A549 (cell line): ENCODE results near the gene SLC17A5. TPM values are rescaled to one million over a fixed set of nuclear protein-coding genes. Genes with fewer than 3 reads are reported as not detected.

Source experiments
- ATAC-seq, 2 experiments: fragments of 200-7000 bp in 1 of 2; fragments of >200 bp in 1 of 2; cut with Nextera tagmentation in 1 of 2; cut with Tn5 transposase in 1 of 2; 3 replicates each; pipeline versions ENCODE4 v1.8.0 to v1.9.1; 2018 to 2020; ENCODE audit warnings: mild to moderate bottlenecking in 1 of 2, moderate library complexity in 1 of 2
- CTCF ChIA-PET: fragments of 300-600 bp; sonication (Branson Sonifier 250); formaldehyde crosslinking; extraction: SDS; loops from one replicate; lab custom pipeline; 2021; ENCODE audit warnings: antibody characterized with exemption, inconsistent platforms; lab: Yijun Ruan, JAX
- POLR2A ChIA-PET: fragments of 350-600 bp; formaldehyde crosslinking; extraction: SDS; loops from one replicate; lab custom pipeline; 2021; ENCODE audit warnings: antibody characterized with exemption, inconsistent platforms; lab: Yijun Ruan, JAX
- DNase-seq, 2 experiments: peaks; one replicate each; pipeline versions ENCODE4 v3.0.0 to v3.0.0-alpha.2; 2011 to 2016; ENCODE audit warnings: low read depth in 1 of 2, low spot score in 1 of 2
- FAIRE-seq: peaks from 2 replicates; lab custom pipeline; 2011; peaks lifted over from hg19 to GRCh38; lab: Jason Lieb, UNC
- H3K27ac ChIP-seq, 2 experiments: fragments of >200 bp; sonication (Bioruptor Twin); formaldehyde crosslinking; 3 replicates each; pipeline ENCODE4 v1.5.1; 2016 to 2017
- H3K4me1 ChIP-seq: fragments of >200 bp; sonication (Bioruptor Twin); formaldehyde crosslinking; 3 replicates; pipeline ENCODE4 v1.6.1; 2016
- H3K4me2 ChIP-seq: fragments of >200 bp; sonication (Bioruptor Twin); formaldehyde crosslinking; 3 replicates; pipeline ENCODE4 v1.6.1; 2016
- H3K4me3 ChIP-seq: fragments of >200 bp; sonication (Bioruptor Twin); formaldehyde crosslinking; 3 replicates; pipeline ENCODE4 v1.5.1; 2016
- H3K9me3 ChIP-seq: fragments of >200 bp; sonication (Bioruptor Twin); formaldehyde crosslinking; 3 replicates; pipeline ENCODE4 v1.6.1; 2016
- CEBPB ChIP-seq, 2 experiments: fragments of >200 bp in 1 of 2; sonication (Bioruptor Twin) in 1 of 2; formaldehyde crosslinking in 1 of 2; IDR thresholded peaks; 2 replicates each; pipeline ENCODE4 v1.6.1; 2012 to 2016
- CHD2 ChIP-seq: fragments of 150-350 bp; IDR thresholded peaks from 2 replicates; pipeline ENCODE4 v1.6.1; 2014; ENCODE audit warnings: low read length; ENCODE audit not compliant: partially characterized antibody
- EHMT2 ChIP-seq: fragments of 200-600 bp; sonication (generic); IDR thresholded peaks from 2 replicates; pipeline ENCODE4 v1.6.1; 2016; ENCODE audit warnings: antibody characterized with exemption, low read depth, mild to moderate bottlenecking, moderate library complexity
- EP300 ChIP-seq, 2 experiments: fragments of >200 bp; sonication (Bioruptor Twin); formaldehyde crosslinking; IDR thresholded peaks; 2 replicates in 1 of 2; 3 replicates in 1 of 2; pipeline ENCODE4 v1.6.1; 2016 to 2017
- FOSL2 ChIP-seq, 2 experiments: fragments of 450-650 bp in 1 of 2; fragments of >200 bp in 1 of 2; sonication (Bioruptor Twin) in 1 of 2; formaldehyde crosslinking; IDR thresholded peaks; 2 replicates each; pipeline versions ENCODE4 v1.5.0 to v1.6.1; 2016 to 2020; ENCODE audit warnings: mild to moderate bottlenecking in 1 of 2, moderate library complexity in 1 of 2
- FOXS1 ChIP-seq: fragments of 250-450 bp; sonication (Bioruptor Pico); IDR thresholded peaks from 2 replicates; pipeline ENCODE4 v1.5.0; 2020; ENCODE audit warnings: mild to moderate bottlenecking, moderate library complexity
- GATA3 ChIP-seq: IDR thresholded peaks from 2 replicates; pipeline ENCODE4 v1.6.1; 2012; ENCODE audit warnings: borderline replicate concordance
- HOXA7 ChIP-seq: fragments of 250-450 bp; sonication (Bioruptor Pico); IDR thresholded peaks from 2 replicates; pipeline ENCODE4 v1.5.0; 2020; ENCODE audit warnings: mild to moderate bottlenecking, moderate library complexity
- HOXB13 ChIP-seq: fragments of 250-450 bp; sonication (Bioruptor Pico); IDR thresholded peaks from 2 replicates; pipeline ENCODE4 v1.5.0; 2020; ENCODE audit warnings: low read depth, mild to moderate bottlenecking, moderate library complexity
- JUN ChIP-seq, 2 experiments: fragments of >200 bp; sonication (Bioruptor Twin); formaldehyde crosslinking; IDR thresholded peaks; 2 replicates in 1 of 2; 3 replicates in 1 of 2; pipeline ENCODE4 v1.6.1; 2016 to 2017
- MAFK ChIP-seq: fragments of 450-650 bp; IDR thresholded peaks from 2 replicates; pipeline ENCODE4 v1.6.1; 2014; ENCODE audit not compliant: partially characterized antibody
- MAZ ChIP-seq: fragments of 150-350 bp; IDR thresholded peaks from 2 replicates; pipeline ENCODE4 v1.6.1; 2014; ENCODE audit warnings: antibody characterized with exemption, low read depth, low read length, borderline replicate concordance
- MYC ChIP-seq: IDR thresholded peaks from 2 replicates; pipeline ENCODE4 v1.6.1; 2012; ENCODE audit warnings: mild to moderate bottlenecking, inconsistent platforms, low read length, improper control_type of control experiment, borderline replicate concordance
- NPAS2 ChIP-seq: fragments of 250-450 bp; sonication (Bioruptor Pico); IDR thresholded peaks from 2 replicates; pipeline ENCODE4 v1.8.0; 2022; ENCODE audit warnings: mild to moderate bottlenecking, moderate library complexity, borderline replicate concordance
- POLR2A ChIP-seq: IDR thresholded peaks from 2 replicates; pipeline ENCODE4 v1.6.1; 2012; ENCODE audit warnings: mild to moderate bottlenecking, low read length
- RAD21 ChIP-seq, 2 experiments: fragments of >200 bp in 1 of 2; sonication (Bioruptor Twin) in 1 of 2; formaldehyde crosslinking in 1 of 2; IDR thresholded peaks in 1 of 2; conservative IDR thresholded peaks in 1 of 2; 2 replicates in 1 of 2; 3 replicates in 1 of 2; pipeline ENCODE4 v1.6.1; 2012 to 2018; ENCODE audit warnings: inconsistent platforms in 1 of 2
- RFX5 ChIP-seq: fragments of 450-650 bp; IDR thresholded peaks from 2 replicates; pipeline ENCODE4 v1.7.1; 2014; ENCODE audit warnings: antibody characterized with exemption, mild to moderate bottlenecking, moderate library complexity
- TFCP2L1 ChIP-seq: fragments of 250-450 bp; sonication (Bioruptor Pico); IDR thresholded peaks from 2 replicates; pipeline ENCODE4 v1.5.0; 2021; ENCODE audit warnings: mild to moderate bottlenecking
- ZFP36 ChIP-seq: fragments of 450-650 bp; IDR thresholded peaks from 2 replicates; pipeline ENCODE4 v1.6.1; 2014; ENCODE audit warnings: borderline replicate concordance; ENCODE audit not compliant: partially characterized antibody
- ZNF302 ChIP-seq: fragments of 250-450 bp; sonication (Bioruptor Pico); IDR thresholded peaks from 2 replicates; pipeline ENCODE4 v1.9.0; 2021; ENCODE audit warnings: inconsistent platforms, mild to moderate bottlenecking, moderate library complexity
- ZSCAN20 ChIP-seq: fragments of 250-450 bp; sonication (Bioruptor Pico); IDR thresholded peaks from 2 replicates; pipeline ENCODE4 v1.8.0; 2022; ENCODE audit warnings: mild to moderate bottlenecking, moderate library complexity
- WGBS: methylation state at CpG from one replicate; pipeline ENCODE4 v1.1.6; 2017; ENCODE audit errors: missing lambda C conversion rate; 5-methylcytosine and 5-hydroxymethylcytosine counted together
- polyA plus RNA-seq, 4 experiments: library from polyadenylated mRNA; depleted of rRNA in 3 of 4; stranded (reverse); fragments of >200 nt; fragmentation: RNase III in 1 of 4; extraction: RNeasy Plus Mini Kit Qiagen cat#74134 plus additional on column Dnase treatment in 1 of 4; gene quantifications; 2 replicates in 3 of 4; 3 replicates in 1 of 4; pipeline ENCODE4 v1.2.3, GENCODE V29; 2011 to 2017
- TF ChIP-seq, protein P1 (sequence below): fragments of 150-350 bp; IDR thresholded peaks from 2 replicates; pipeline ENCODE4 v1.6.1; 2014; ENCODE audit warnings: low read depth, mild to moderate bottlenecking, low read length
- TF ChIP-seq, protein P2 (sequence below): IDR thresholded peaks from 2 replicates; pipeline ENCODE4 v1.6.1; 2012

SLC17A5 gene
- polyA plus RNA-seq, 2 of the 4 experiments (the other 2 are of a cell fraction), result 10.0 to 10.6 TPM

DNA sequence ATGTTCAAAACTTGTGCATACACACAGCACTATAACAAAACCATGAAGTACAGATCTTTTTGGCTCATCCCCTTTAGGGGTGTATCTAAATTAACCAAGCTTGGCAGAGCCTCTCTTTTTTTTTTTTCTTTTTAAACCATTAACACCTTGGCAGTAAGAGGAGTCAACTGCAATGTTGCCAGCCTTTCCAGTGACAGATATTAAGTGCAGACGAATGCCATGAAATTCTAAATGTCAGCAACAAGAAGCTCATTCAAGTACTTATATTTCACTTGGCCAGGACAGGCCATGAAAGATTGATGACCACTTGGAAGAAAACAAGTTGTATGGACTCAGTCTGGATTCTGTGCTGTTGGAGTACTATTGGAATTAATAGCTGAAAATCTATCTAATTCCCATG is 49.8 kb downstream of the SLC17A5 start:
- FAIRE-seq, result no peak
- POLR2A ChIA-PET, result no interaction called here
- no peak overlapping the region for H3K4me3 ChIP-seq
- TF ChIP-seq JUN (IDR thresholded peaks at IDR 0.05) (no peak), NPAS2 (CRISPR knock-in tag) (no peak), ZFP36 (no peak), ZSCAN20 (no peak), RAD21 (conservative IDR thresholded peaks at IDR 0.05 in 1 of 2, IDR thresholded peaks at IDR 0.05 in 1 of 2) (no peak), MYC (no peak), POLR2A (no peak), FOXS1 (no peak), MAZ (no peak)
- TF ChIP-seq, all 56 proteins: peak for 0
- ATAC-seq, result no peak
- CTCF ChIA-PET, result interaction anchor here (0.8 kb wide), 1 partner anchor 215 kb away, joined by 3 read pairs; no protein-coding TSS in a partner anchor
- DNase-seq, result no peak
- no peaks in the 10 kb centered on the region for H3K9me3 ChIP-seq
- WGBS, result 75% methylated on average over 1 of the region's 1 CpG
- H3K27ac ChIP-seq, result 0 out of 6 replicates have a peak overlapping the region, but pooled peaks of 1 of the 2 experiments have one; percentile 11
- 0 out of 3 replicates have a peak, but pooled peaks cover 3% of the 10 kb centered on the region for H3K4me1 ChIP-seq
- H3K4me2 ChIP-seq, result no peak overlapping the region

DNA sequence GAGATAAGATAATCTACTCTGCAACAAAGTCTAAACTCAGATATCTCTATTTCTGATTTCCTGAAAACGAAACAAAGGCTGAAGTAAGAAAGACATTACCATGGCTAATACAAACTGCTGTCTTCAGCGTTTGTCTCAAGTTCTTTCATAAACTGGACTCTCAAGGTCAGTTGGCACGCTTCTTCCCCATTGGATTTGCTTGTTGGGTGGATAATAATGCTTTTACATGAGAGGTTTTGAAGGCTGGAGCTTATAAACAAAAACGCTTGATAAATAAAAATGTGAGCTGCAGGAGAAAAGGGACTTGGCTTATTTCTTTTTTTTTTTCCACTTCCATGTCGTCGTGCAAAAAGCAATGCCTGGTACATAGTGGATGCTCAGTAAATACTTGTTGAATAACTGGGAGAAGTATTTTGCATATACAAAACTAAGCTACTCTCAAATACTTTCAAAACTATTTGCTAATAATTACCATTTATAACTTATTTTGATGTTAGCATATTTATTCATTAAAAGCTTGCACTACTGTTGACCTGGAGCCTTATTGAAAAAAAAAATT is 67.3 kb downstream of the SLC17A5 start:
- Histone ChIP-seq H3K4me2 (peak overlapping the region; percentile 80), H3K4me1 (peaks cover 29% of the 10 kb centered on the region), H3K9me3 (peaks cover 7% of the 10 kb centered on the region; the same call in 1 of the 3 replicates), H3K4me3 (peak overlapping the region; percentile 5; the same call in 1 of the 3 replicates), H3K27ac (peak overlapping the region; percentile 93 to 98)
- ATAC-seq (peak in 1 of 2 experiments; percentile 30; a peak in 3 of 6 replicates), FAIRE-seq (no peak), DNase-seq (no peak)
- 7% methylated on average over 6 of the region's 6 CpGs for WGBS
- POLR2A ChIA-PET, result interaction anchor here (0.9 to 2.7 kb wide), 3 partner anchors 26 to 71 kb away, joined by 3 to 33 read pairs (median 17); partner anchors contain the start of gene EEF1A1
- CTCF ChIA-PET, result interaction anchor here (1.1 to 1.9 kb wide), 3 partner anchors 25 to 64 kb away, joined by 3 to 10 read pairs (median 5); no protein-coding TSS in a partner anchor
- TF ChIP-seq, protein P1, sequence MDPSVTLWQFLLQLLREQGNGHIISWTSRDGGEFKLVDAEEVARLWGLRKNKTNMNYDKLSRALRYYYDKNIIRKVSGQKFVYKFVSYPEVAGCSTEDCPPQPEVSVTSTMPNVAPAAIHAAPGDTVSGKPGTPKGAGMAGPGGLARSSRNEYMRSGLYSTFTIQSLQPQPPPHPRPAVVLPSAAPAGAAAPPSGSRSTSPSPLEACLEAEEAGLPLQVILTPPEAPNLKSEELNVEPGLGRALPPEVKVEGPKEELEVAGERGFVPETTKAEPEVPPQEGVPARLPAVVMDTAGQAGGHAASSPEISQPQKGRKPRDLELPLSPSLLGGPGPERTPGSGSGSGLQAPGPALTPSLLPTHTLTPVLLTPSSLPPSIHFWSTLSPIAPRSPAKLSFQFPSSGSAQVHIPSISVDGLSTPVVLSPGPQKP, result no peak
- peak; percentile 54 for TF ChIP-seq MAFK

DNA sequence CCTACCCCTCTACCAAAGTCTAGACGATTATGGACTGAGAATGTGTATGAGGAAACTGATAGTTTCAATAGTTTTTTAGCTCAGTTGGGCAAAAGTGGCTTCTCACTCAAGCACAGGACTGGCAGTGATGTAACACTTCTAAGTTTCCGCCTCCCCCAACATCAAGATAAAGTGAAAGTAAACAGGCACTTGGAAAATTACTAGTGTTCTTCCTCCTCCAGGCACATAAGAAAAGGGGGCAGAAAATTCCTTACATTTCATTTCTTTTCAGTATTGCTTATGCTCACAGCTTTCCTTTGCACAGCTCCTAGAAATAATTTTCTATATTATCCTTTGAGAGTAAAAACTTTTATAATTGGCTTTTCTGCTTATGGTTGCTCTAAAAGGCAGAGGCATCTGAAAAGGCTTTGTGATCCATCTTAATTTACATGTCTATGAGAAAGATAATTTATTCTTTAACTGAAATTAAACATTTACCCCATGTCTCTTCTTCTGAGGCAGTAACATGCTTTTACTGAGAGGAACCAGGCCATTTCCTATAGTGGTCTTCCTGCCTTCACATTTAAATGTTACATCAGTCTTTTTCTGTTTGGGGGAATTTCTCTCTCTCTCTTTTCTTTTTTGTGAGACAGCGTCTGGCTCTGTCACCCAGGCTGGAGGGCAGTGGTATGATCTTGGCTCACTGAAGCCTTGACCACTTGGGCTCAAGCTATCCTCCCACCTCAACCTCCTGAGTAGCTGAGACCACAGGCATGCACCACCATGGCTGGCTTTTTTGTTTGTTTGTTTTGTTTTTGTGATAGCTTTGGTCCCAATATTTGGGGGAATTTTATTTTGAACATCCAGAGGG is 68.0 kb downstream of the SLC17A5 start:
- no peak for FAIRE-seq
- peak overlapping the region; percentile 5; the same call in 2 of the 3 replicates for H3K4me3 ChIP-seq
- CTCF ChIA-PET, result interaction anchor here (1.1 to 1.9 kb wide), 2 partner anchors 25 to 63 kb away, joined by 5 to 10 read pairs; no protein-coding TSS in a partner anchor
- TF ChIP-seq RFX5 (0 out of 2 replicates have a peak, but pooled peaks have one; percentile 29), EP300 (IDR thresholded peaks at IDR 0.05) (peak in 1 of 2 experiments; percentile 41; a peak in 1 of 5 replicates), JUN (IDR thresholded peaks at IDR 0.05) (peak in 1 of 2 experiments; percentile 43; a peak in 2 of 5 replicates), ZNF302 (CRISPR knock-in tag) (no peak), TFCP2L1 (no peak), FOXS1 (0 out of 2 replicates have a peak, but pooled peaks have one; percentile 25), FOSL2 (IDR thresholded peaks at IDR 0.05) (no peak), FOSL2 (CRISPR knock-in tag; IDR thresholded peaks at IDR 0.05) (no peak), GATA3 (peak; percentile 77), HOXA7 (no peak), RAD21 (conservative IDR thresholded peaks at IDR 0.05 in 1 of 2, IDR thresholded peaks at IDR 0.05 in 1 of 2) (0 out of 5 replicates have a peak, but pooled peaks of 1 of the 2 experiments have one; percentile 6), EHMT2 (no peak), CEBPB (IDR thresholded peaks at IDR 0.05) (peak; percentile 47 to 82; a peak in 3 of 4 replicates), HOXB13 (CRISPR knock-in tag) (peak; percentile 19; the same call in 1 of the 2 replicates), CHD2 (no peak)
- TF ChIP-seq, protein P2, sequence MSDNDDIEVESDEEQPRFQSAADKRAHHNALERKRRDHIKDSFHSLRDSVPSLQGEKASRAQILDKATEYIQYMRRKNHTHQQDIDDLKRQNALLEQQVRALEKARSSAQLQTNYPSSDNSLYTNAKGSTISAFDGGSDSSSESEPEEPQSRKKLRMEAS, result 0 out of 2 replicates have a peak, but pooled peaks have one; percentile 24
- peak overlapping the region; percentile 80 for H3K4me2 ChIP-seq
- POLR2A ChIA-PET, result interaction anchor here (0.9 to 2.7 kb wide), 5 partner anchors 19 to 70 kb away, joined by 3 to 33 read pairs (median 6); partner anchors contain the start of gene EEF1A1
- ATAC-seq, result peak; percentile 77 to 81
- peak overlapping the region; percentile 93 to 98 for H3K27ac ChIP-seq
- DNase-seq, result peak; percentile 48 to 81
- H3K4me1 ChIP-seq, result peaks cover 35% of the 10 kb centered on the region
- 4% methylated on average over 3 of the region's 3 CpGs for WGBS
- H3K9me3 ChIP-seq, result peaks cover 9% of the 10 kb centered on the region; the same call in 1 of the 3 replicates
